Epithelial cell of prostate (primary cell): ENCODE measurements around the gene CDH13.

Experiments used
- DNase-seq: peaks from one replicate; pipeline ENCODE4 v3.0.0-alpha.2; 2011; ENCODE audit warnings: low read depth, low spot score
- H3K27ac ChIP-seq: fragments of 450-650 bp; 2 replicates; pipeline ENCODE4 v1.5.1; 2017; ENCODE audit warnings: mild to moderate bottlenecking

The CDH13 gene

GRCh38 chr16:83807710-83808572 lies 1181.2 kb downstream of the CDH13 start, which contains the start of gene HSBP1:
Gene HSBP1 (plus strand): TSS chr16:83807978. CDS start chr16:83808077, 99 bp downstream.
- H3K27ac ChIP-seq, result peak within 1 kb of the TSS; percentile 58
- DNase-seq, result no peak

DNA sequence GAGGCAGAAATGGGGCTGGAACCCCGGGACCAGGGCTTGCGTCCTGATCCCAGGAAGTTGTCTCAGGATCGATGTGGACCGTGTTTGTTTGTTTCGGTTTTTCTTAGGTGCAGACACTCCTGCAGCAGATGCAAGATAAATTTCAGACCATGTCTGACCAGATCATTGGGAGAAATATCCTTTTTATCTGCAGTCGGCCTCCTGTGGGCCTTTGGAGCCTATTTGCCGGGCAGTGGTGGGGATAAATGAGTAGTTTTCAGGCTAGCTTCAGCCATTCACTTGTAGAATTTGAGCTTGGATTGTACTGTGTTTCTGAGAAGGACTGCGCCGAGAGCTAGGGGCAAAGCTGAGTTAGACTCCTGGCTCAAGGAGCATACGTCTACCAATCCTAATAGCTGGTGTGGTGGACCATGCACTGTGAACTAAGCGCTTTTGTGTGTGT lies 1181.8 kb downstream of the CDH13 start:
- DNase-seq, result no peak
- peak overlapping the region; percentile 58 for H3K27ac ChIP-seq

DNA sequence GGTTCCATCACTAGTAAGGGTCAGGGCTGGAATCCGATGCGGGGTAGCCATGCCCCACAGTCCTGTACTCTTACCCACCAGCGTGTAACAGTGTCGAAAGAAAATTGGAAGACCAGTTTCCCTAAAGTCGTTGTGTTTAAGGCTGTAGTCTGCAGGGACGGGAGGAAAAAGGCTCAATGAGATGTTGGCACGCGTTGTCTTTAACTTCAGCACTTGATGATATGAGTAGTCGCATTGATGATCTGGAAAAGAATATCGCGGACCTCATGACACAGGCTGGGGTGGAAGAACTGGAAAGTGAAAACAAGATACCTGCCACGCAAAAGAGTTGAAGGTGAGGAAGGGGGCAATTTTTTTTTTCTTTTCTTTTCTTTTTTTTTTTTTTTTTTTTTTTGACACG lies 1182.3 kb downstream of the CDH13 start:
- H3K27ac ChIP-seq, result peak overlapping the region; percentile 58
- DNase-seq, result no peak

DNA sequence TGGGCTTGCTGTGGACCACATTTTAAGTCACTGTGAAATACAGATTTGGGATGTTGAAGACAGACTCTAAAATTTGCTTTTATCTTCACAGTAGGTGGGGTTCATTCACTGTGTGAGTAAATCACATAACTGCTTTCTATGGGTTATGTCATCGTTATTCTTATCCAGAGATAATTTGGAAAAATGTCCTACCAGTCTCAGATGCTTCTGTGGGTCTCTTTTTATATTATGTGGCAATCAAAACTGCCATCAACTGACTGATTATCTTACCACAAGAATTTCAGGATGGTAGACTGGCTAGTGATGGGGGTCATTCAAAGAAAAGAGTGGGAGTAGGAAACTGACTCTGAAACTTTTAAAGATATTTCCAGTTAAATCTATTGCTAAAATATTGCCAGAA lies 1184.1 kb downstream of the CDH13 start:
- DNase-seq, result no peak
- peak overlapping the region; percentile 50 for H3K27ac ChIP-seq

GRCh38 chr16:83813823-83814658 lies 1187.3 kb downstream of the CDH13 start:
- DNase-seq, result no peak

DNA sequence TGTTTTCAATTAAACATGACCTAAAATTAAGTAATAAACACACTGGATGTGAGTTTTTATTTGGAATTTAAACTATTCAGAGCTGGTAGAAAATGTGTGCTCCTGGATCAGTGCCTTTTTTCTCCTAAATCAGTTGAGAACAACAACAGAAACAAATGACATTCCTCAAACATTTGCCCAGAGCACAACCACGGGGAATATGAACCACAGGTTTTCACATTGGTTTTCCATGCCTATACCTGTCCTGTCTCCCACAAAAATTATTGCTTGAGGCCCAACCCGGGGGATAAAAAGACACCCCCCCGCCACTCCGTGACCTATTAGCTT lies 1187.9 kb downstream of the CDH13 start:
- H3K27ac ChIP-seq, result no peak overlapping the region
- DNase-seq, result no peak

More at GRCh38 chr16:83813823-83814658, 1187.3 kb downstream of the CDH13 start:
- no peak overlapping the region for H3K27ac ChIP-seq

DNA sequence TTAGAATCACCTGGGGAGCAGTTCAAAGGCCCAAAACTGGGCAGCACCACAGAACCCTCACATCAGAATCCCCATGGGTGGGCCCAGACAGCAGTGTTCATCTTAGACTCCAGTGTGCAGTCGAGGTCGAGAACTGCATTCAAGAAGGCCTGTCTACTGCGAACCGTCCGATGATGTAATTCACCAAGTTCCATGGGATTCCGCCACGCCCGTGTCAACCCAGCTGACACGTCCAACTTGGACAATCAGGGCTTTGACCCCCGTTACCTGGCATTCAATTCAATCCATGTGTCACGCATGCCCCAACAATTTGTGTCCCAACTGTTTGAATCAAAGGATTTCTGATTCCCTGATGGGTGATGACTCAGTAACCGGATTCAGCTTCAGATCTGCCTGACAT lies 1190.3 kb downstream of the CDH13 start:
- no peak overlapping the region for H3K27ac ChIP-seq
- DNase-seq, result no peak

- no peak for DNase-seq
These were observed 1191.5 kb downstream of the CDH13 start for GRCh38 chr16:83818276-83818675.

DNA sequence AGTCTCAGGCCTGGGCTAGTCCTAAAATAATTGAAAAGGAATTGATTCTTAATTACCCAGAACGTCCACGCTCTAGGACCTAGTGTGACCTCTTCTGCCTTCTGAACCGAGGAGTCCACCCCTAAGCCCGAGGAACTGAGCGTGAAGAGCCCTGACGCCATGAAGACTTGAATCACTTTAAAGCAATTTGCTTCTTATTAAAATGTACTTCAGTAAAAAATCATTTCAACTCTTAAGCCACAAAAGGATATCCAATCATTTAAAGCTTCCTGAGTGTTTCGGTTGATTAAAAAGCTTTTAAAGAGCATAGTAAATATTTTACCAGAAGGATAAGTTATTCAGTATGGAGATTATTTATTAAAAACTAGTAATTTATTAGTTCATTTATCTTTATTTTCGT lies 1192.6 kb downstream of the CDH13 start:
- DNase-seq, result no peak
- no peak overlapping the region for H3K27ac ChIP-seq

More at GRCh38 chr16:83818276-83818675, 1191.5 kb downstream of the CDH13 start:
- no peak overlapping the region for H3K27ac ChIP-seq

GRCh38 chr16:83826146-83826913 lies 1199.6 kb downstream of the CDH13 start:
- H3K27ac ChIP-seq, result no peak overlapping the region
- peak; percentile 84 for DNase-seq

DNA sequence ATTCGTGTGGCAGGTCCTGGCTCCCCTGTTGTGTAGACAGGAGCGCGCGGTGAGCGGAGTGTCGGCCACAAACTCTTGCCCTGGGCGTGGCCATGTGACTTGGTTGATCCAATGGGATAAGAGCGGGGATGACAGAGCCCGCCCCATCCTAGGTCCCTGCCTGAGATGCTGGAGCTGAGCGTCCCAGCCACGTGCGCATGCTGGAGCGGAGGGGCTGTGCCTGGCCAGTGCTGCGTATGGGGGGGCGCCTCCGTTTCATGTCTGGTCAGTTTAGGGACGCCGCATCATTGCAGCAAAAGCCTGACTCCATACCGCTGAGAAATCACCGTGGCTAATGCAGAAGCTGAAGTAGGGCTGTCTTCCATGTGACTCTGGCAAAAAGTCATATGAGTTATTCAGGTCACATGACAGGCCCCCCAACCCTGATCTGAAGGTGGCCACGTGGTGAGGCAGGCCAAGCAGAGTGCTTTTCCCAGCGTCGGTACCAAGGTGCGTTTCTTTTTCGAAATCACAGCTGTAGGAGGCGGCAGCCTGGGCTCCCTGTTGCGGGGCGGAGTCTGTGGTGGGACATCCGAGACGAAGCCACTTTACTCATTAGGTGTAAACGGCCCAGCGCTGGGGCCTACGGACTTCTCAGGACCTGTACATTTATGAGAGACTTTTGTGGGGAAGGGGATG lies 1203.5 kb downstream of the CDH13 start:
- DNase-seq, result no peak
- H3K27ac ChIP-seq, result no peak overlapping the region

- no peak overlapping the region for H3K27ac ChIP-seq
- no peak for DNase-seq
These were observed 1204.1 kb downstream of the CDH13 start for GRCh38 chr16:83830769-83831455.

- no peak overlapping the region for H3K27ac ChIP-seq
- no peak for DNase-seq
These were observed 1204.8 kb downstream of the CDH13 start for GRCh38 chr16:83831456-83831987.

DNA sequence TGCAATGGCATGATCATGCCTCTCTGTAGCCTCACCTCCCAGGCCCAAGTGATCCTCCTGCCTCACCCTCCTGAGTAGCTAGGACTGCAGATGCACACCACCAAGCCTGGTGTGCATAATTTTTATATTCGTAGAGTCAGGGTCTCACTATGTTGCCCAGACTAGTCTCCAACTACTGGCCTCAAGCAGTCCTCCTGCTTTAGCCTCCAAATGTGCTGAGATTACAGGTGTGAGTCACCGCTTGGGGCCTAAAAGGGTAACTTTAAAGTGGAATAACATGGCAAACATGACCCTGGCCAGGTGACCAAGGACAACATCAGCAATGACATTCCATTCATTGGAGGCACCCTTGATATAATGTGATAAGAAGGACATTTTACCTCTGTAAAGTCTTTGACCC lies 1207.2 kb downstream of the CDH13 start:
- no peak overlapping the region for H3K27ac ChIP-seq
- DNase-seq, result no peak

DNA sequence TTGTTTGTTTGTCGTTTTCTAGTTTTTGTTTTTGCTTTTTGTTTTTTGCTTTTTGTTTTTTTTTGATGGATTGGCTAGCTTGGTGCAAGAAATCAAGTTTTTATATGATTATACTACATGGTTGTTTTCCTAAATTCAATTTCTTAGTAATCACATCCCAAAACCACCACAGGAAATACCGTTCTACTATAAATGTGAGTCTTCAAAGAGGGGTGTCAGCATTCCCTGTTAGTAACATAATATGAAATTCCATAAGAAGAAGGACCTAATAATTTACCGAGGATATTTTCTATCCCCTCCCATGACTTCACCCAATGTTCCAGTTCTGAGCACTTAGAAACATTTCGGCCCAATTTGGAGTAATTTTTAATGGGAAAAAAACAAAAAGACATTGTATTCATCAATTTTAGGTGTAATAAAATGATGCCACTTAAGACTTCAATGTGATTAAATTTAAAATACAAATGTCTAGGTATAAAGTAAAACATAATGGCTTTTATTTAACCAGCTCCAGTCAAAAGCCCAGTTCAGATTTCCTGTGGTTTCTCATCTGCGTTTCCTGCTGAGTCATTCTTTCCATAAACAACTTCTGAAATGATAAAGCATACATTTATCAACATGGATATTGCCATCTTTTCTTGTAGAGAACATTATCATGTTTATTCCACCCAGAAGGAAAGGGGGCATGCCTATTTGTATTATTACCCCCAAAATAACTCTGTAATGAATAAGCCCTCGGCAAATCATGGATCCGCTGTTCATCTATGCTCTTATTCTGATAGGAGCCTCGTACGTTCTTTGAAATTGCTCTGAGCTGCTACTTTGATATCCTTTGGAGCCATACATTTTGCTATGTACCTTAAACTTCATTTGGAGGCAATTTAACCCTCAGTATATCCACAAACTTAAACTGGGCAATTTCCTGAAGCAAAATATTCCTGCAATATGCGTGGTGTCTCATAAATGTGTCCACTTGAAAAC lies 1209.1 kb downstream of the CDH13 start:
- H3K27ac ChIP-seq, result no peak overlapping the region
- DNase-seq, result no peak

- H3K27ac ChIP-seq, result no peak overlapping the region
- DNase-seq, result no peak
These were observed 1210.8 kb downstream of the CDH13 start for GRCh38 chr16:83837566-83837965.

DNA sequence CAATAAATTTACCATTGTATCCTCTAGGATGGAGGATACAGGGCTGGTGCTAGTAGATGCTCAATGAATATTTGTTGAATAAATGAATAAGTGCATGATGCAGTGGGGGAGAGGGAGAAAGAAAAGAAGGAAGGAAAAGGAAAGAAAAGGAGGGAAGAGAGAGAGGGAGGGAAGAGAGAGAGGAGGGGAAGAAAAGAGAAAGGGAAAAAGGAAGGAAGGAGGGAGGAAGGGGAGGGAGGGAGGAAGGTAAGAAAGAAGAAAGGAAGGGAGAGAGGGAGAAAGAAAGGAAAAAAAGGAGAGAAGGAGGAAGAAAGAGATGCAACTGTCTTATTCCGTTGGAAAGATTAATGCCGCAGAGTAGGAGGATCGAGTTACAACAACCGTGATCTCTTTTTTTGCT lies 1211.4 kb downstream of the CDH13 start:
- no peak for DNase-seq
- no peak overlapping the region for H3K27ac ChIP-seq

GRCh38 chr16:83839561-83839960 lies 1212.8 kb downstream of the CDH13 start:
- no peak for DNase-seq
- no peak overlapping the region for H3K27ac ChIP-seq
